ENCODE results near the gene EFNA1. TPM values are rescaled to one million over a fixed set of nuclear protein-coding genes. Genes with fewer than 3 reads are reported as not detected.
"Not testable (repeated sequence)": the region's sequence is repeated elsewhere in the genome, so short reads cannot be mapped to it uniquely, and the experiment has no call there.

EFNA1 gene
- total RNA-seq, 1 experiment from 2014 or later: 5.3 TPM

DNA sequence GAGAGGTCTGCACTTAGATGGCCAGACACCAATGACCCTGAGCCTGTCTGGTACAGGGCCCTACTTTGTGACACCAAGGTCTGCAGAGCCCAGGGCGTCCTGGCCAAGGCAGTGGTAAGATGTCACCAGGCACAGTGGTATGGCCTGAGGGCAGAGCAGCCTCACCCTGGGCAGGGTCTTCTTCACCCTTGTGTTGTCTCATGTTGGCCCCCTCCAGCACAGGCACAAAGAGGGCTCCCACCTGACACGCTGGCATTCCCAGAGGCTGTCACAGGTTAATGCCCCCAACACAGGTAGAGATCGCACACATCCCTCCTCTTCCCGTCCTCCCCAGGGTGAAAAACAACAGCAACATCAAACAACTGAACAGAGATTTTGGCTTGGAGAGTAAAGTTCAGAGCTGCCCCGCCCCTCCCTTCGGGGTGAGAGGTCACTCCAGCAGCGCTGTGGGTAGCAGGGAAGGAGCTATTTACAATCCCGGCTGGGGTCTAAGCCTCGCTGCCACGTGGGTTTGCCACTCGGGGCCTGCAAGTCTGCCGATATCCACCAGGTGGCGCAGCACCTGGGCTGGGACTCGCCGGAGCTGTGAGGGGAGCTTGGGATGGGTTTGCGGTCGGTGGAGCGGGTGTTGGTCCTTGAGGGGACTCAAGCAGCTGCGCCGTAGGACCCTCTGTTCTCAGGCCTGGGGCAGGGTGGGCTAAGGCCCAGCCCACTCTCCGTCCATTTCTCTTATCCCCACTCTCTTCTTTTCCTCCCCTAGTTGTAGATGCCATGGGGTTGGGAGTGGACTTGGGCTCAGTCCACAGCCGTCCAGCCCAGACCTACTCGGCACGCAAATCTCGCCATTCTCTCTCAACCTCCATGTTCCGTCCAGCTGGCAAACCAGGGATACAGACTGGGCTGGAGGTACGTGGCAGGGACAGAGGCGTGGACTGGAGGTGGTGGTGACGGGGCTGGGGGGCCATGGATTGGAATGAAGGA lies 36.3 kb upstream of the EFNA1 start:
- in situ Hi-C loops (cut with HindIII; ENCODE audit: low sequenced_read_pairs): no loop called here
- peak; percentile 73 for DNase-seq (ENCODE audit: low spot score)

GRCh38 chr1:155092131-155092530 lies 35.5 kb upstream of the EFNA1 start:
- in situ Hi-C loops (cut with HindIII; ENCODE audit: low sequenced_read_pairs): no loop called here
- DNase-seq (ENCODE audit: low spot score): no peak

DNA sequence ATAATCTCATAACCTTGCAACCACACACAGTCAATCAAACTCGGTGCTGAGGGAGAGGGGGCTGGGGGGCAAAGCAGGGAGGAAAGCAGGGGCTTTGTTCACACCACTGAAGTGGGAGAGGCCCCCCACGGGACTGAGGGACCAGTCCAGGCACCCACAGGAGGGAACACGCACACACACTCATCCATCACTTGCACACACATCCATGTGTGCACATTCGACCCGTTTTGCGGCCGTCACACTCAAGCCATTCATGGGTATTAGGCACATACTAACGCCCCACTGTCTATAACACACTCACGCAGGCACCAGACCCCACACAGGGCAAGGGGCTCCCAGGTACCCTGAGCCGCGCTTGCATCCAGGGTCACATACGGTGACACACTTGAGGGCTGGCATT lies 35.0 kb upstream of the EFNA1 start:
- in situ Hi-C loops (cut with HindIII; ENCODE audit: low sequenced_read_pairs): no loop called here
- DNase-seq (ENCODE audit: low spot score): no peak

GRCh38 chr1:155093911-155094621 lies 33.6 kb upstream of the EFNA1 start:
- peak; percentile 57 for DNase-seq (ENCODE audit: low spot score)
- in situ Hi-C loops (cut with HindIII; ENCODE audit: low sequenced_read_pairs): no loop called here

GRCh38 chr1:155094622-155094948 lies 33.1 kb upstream of the EFNA1 start:
- in situ Hi-C loops (cut with HindIII; ENCODE audit: low sequenced_read_pairs): no loop called here
- no peak for DNase-seq (ENCODE audit: low spot score)

DNA sequence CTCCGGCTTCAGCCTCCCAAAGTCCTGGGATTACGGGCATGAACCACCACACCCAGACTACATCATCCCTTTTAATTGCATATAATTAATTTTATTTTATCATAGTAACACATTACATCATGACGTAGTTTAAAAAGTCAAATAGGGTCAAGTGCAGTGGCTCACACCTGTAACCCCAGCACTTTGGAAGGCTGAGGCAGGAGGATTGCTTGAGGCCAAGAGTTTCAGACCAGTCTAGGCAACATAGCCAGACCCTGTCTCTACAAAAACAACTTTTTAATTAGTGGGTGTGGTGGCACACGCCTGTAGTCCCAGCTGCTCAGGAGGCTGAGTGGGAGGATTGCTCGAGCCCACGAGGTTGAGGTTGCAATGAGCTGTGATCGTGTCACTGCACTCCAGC lies 28.3 kb upstream of the EFNA1 start:
- in situ Hi-C loops (cut with HindIII; ENCODE audit: low sequenced_read_pairs): no loop called here

GRCh38 chr1:155103325-155103724 lies 24.4 kb upstream of the EFNA1 start:
- in situ Hi-C loops (cut with HindIII; ENCODE audit: low sequenced_read_pairs): no loop called here
- no peak for DNase-seq (ENCODE audit: low spot score)

More for the DNA sequence above, 28.3 kb upstream of the EFNA1 start:
- DNase-seq (ENCODE audit: low spot score): no peak

- in situ Hi-C loops (cut with HindIII; ENCODE audit: low sequenced_read_pairs): no loop called here
- DNase-seq (ENCODE audit: low spot score): no peak
Observed at GRCh38 chr1:155104605-155105534, 22.8 kb upstream of the EFNA1 start.

DNA sequence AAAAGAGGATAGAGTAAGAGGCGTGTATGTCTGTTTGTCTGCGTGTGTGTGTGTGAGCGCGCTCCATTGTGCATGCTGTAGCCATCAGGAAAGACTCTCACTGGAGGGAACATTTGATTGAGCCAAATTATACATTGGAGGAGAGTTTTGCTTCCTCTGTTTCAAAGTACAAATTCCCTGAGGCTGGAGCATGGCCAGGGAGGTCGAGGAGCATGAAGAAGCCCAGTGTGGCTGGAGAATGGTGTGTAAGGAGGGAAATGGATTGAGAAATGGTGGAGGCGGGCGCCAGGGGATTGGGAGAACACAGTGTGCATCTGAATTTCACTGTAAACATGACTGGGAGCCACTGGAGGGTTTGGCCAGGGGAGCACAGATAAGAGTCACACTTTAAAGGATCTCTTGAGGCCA lies 22.1 kb upstream of the EFNA1 start:
- DNase-seq (ENCODE audit: low spot score): no peak
- in situ Hi-C loops (cut with HindIII; ENCODE audit: low sequenced_read_pairs): no loop called here

DNA sequence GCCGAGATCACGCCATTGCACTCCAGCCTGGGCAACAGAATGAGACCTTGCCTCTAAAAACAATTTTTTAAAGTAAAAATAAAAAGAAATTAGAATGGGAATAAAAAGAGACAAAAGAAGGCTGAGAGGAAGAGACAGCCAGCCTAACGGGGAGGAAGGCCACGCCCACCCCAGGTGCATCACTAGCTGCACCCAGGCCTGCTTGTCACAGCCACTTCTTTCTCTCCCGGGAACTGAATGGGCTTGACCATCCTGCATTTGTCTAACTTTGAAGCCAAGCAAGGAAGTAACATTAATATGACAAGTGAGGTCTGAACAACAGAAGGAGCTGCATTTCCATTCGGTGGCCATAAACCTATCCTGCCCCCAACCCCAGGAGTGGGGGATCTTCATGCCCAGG lies 20.8 kb upstream of the EFNA1 start:
- no peak for DNase-seq (ENCODE audit: low spot score)
- in situ Hi-C loops (cut with HindIII; ENCODE audit: low sequenced_read_pairs): no loop called here

DNA sequence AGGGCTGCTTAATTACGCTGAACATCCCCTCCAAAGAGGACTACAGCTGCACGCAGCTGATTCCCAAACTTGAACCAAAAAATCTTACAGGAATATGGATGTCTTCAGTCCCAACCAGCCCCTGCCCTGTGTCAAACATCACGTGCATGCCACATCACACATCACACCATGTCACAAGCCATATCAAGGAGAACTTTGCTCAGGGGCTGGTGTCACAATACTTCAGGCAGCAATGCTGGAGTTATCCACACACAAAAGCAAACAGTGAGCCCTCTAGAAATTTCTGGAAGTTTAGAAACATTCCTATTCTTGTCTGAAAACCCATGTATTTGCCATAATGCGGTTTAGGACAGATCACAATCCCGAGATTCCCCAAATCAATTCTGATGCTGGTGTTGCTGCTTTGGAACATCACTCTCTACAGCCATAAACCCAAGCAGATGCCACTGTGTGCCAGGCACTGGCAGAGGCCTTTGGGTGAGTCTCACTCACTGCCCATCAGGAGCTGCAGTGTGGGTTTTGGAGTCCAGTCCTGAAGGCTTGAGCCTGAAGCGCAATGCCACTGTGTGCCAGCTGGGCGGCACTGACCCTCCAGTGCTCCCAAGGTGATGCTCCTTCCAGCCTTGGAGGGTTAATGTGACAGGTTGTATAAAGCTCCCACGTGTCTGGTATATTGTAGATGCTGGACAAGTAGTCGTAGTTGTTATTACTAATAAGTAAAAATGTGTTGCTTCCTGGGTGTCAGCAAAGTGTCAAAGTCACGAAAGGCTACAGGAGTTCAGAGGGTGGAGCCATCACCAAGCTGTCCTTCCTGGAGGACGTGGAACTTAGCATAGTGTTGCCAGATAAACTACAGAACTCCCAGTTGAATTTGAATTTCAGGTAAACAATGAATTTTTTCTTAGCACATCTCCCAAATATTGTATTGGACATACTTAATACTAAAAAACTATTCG lies 20.1 kb upstream of the EFNA1 start:
- in situ Hi-C loops (cut with HindIII; ENCODE audit: low sequenced_read_pairs): no loop called here
- no peak for DNase-seq (ENCODE audit: low spot score)

GRCh38 chr1:155108296-155108695 lies 19.4 kb upstream of the EFNA1 start:
- in situ Hi-C loops (cut with HindIII; ENCODE audit: low sequenced_read_pairs): no loop called here
- DNase-seq (ENCODE audit: low spot score): no peak

GRCh38 chr1:155110381-155110780 lies 17.3 kb upstream of the EFNA1 start:
- no peak for DNase-seq (ENCODE audit: low spot score)
- in situ Hi-C loops (cut with HindIII; ENCODE audit: low sequenced_read_pairs): no loop called here

- no peak for DNase-seq (ENCODE audit: low spot score)
- in situ Hi-C loops (cut with HindIII; ENCODE audit: low sequenced_read_pairs): no loop called here
Observed at GRCh38 chr1:155110826-155111225, 16.9 kb upstream of the EFNA1 start.

- in situ Hi-C loops (cut with HindIII; ENCODE audit: low sequenced_read_pairs): no loop called here
- DNase-seq (ENCODE audit: low spot score): no peak
Observed at GRCh38 chr1:155113450-155113980, 14.2 kb upstream of the EFNA1 start.

GRCh38 chr1:155116113-155116764 lies 11.4 kb upstream of the EFNA1 start:
- in situ Hi-C loops (cut with HindIII; ENCODE audit: low sequenced_read_pairs): no loop called here
- no peak for DNase-seq (ENCODE audit: low spot score)

- no peak for DNase-seq (ENCODE audit: low spot score)
Observed at GRCh38 chr1:155117610-155118009, 10.1 kb upstream of the EFNA1 start.

GRCh38 chr1:155118090-155118489 lies 9.6 kb upstream of the EFNA1 start:
- in situ Hi-C loops (cut with HindIII; ENCODE audit: low sequenced_read_pairs); DNase-seq (ENCODE audit: low spot score): not testable (repeated sequence)

More at GRCh38 chr1:155117610-155118009, 10.1 kb upstream of the EFNA1 start:
- in situ Hi-C loops (cut with HindIII; ENCODE audit: low sequenced_read_pairs): no loop called here
